Activated naive CD8-positive, alpha-beta T cell treated with anti-CD3 and anti-CD28 coated beads for 36 hours (primary cell): ENCODE results near the gene SULF2. TPM values are rescaled to one million over a fixed set of nuclear protein-coding genes. Genes with fewer than 3 reads are reported as not detected.
A peak's percentile ranks its signal among the peaks of the same experiment; 100 is the strongest.

Experiments used
- DNase-seq: peaks from one replicate; pipeline ENCODE4 v3.0.0; 2021
- H3K27ac Mint-ChIP-seq: one replicate; pipeline ENCODE4 v1.8.0; 2022; ENCODE audit warnings: mild to moderate bottlenecking, moderate library complexity, mixed read lengths
- H3K27me3 Mint-ChIP-seq: one replicate; pipeline ENCODE4 v1.8.0; 2022; ENCODE audit warnings: mild to moderate bottlenecking, mixed read lengths
- H3K36me3 Mint-ChIP-seq: one replicate; pipeline ENCODE4 v1.8.0; 2021; ENCODE audit warnings: mild to moderate bottlenecking, mixed read lengths
- H3K4me1 Mint-ChIP-seq: one replicate; pipeline ENCODE4 v1.8.0; 2021; ENCODE audit warnings: mixed read lengths
- H3K4me3 Mint-ChIP-seq: one replicate; pipeline ENCODE4 v1.8.0; 2022; ENCODE audit warnings: mild to moderate bottlenecking, moderate library complexity, mixed read lengths
- H3K9me3 Mint-ChIP-seq: one replicate; pipeline ENCODE4 v1.8.0; 2022; ENCODE audit warnings: mixed read lengths
- total RNA-seq, 2 experiments: library from RNA; stranded (reverse); gene quantifications; one replicate each; pipeline ENCODE4 v1.2.3, GENCODE V29; 2021

SULF2 gene
- total RNA-seq, 2 experiments from 2014 or later, result 0.76 to 0.88 TPM

DNA sequence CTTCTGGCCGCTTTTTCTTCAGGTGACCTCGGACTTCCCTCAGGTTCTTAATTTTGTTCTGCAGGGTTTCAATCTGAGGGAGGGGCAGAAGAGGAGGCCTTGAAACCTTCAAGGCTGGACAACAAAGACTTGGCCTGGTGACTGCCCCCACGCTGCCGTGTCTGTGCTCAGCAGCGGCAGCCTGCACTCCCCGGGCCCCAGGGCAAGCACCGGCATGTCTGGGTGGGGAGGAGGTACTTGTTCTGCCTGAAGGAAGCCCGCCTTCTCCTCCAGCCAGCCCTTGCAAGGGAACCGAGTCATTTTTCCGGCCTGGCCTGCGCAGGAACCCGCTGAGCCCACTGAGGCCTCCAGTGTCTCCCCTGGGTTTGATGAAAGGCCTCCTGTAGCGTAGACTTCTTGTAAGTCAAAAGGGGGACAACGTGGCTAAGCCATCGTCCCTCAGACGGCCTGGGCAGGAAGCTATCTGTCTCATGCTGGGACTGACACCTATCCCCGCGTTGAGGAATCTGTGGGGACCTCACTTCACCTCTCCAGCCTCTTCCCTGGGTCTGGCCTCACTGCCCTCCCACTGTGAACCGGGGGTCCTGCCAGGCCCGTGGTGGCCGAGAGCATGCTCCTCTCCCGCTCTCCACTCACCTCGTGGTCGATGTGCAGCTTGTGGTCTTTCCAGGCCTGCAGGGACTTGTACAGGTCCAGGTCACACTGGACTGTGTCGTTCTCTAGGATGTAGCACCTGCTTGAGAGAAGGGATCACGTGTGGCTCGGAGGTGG, 119.9 kb downstream of the SULF2 start:
- DNase-seq, result no peak
- H3K36me3 Mint-ChIP-seq, result no peaks in the 10 kb centered on the region
- no peaks in the 10 kb centered on the region for H3K4me1 Mint-ChIP-seq
- no peaks in the 10 kb centered on the region for H3K27me3 Mint-ChIP-seq
- H3K9me3 Mint-ChIP-seq, result no peaks in the 10 kb centered on the region
- H3K4me3 Mint-ChIP-seq, result no peak overlapping the region
- no peak overlapping the region for H3K27ac Mint-ChIP-seq

DNA sequence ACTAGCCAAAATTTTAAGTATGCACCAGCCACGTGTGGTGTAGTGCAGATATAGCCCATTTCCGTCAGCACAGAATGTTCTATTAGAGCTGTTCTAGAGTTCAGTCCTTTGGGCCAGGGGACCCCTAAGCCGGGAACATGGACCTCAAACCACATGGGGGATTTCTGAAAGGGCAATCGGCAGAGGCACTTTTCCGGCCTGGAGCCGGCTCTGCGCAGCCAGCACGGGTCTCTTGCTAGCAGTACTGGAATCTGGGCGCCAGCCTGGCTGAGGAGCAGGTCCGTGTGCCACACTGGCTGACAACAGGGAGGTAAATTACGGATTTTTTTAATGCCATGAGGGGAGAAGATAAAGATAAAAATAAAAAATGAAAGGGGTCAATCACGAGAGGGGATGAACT, 120.5 kb downstream of the SULF2 start:
- DNase-seq, result no peak
- no peak overlapping the region for H3K4me3 Mint-ChIP-seq
- no peaks in the 10 kb centered on the region for H3K4me1 Mint-ChIP-seq
- no peaks in the 10 kb centered on the region for H3K27me3 Mint-ChIP-seq
- H3K27ac Mint-ChIP-seq, result no peak overlapping the region
- no peaks in the 10 kb centered on the region for H3K36me3 Mint-ChIP-seq
- H3K9me3 Mint-ChIP-seq, result no peaks in the 10 kb centered on the region

DNA sequence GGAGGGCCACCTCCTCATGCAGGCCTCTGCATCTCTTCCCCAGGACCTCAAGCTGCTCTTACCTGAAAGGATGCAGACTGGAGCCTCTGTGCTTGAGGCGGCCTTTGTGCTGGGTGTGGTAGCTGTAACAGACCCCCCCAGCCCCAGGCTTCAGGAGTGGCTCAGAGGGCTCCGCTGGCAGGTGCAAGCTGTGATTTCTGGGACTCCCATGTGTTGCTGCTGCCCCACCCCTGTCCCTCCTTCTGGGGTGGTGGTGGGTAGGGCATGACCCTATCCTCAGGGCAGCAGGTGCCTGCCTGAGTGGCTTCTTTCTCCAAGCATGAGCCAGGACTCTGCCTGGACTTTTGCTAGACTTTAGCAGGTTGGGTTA, 121.2 kb downstream of the SULF2 start:
- no peak overlapping the region for H3K4me3 Mint-ChIP-seq
- no peaks in the 10 kb centered on the region for H3K9me3 Mint-ChIP-seq
- H3K36me3 Mint-ChIP-seq, result no peaks in the 10 kb centered on the region
- H3K27me3 Mint-ChIP-seq, result no peaks in the 10 kb centered on the region
- H3K27ac Mint-ChIP-seq, result no peak overlapping the region
- DNase-seq, result no peak
- H3K4me1 Mint-ChIP-seq, result no peaks in the 10 kb centered on the region

DNA sequence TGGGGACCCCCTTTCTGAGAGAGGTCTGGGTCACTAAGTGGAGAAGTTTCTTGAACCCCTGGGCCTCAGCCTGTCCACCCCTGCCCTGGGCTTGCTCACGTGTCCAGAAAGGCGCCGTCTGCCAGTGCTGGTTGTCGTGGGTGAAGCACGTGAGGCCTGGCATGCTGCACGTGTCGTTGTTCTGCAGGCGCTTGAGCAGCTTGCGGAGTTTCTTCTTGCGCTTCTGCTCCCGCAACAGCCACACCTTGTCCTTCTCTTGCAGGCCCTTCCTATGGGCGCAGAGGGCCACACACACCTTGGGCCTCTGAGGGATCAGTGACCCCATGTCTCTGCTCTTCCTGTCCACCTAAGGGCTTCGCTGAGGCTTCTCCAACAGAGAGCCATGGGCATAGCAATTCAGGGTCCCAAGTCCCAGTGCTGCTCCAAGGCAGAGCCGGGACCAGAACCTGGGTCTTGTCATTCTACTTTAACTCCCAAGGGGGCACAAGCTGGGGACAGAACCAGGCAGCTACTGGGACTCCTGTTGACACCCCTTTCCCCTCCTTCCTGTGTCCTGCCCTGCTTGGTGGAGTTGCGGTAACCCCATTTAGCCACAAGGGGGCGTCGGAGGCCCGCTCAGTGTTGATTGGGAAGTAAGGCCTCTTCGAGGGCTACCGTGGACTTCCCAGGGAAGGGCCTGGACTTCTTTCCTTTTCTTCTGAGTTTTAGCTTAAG, 121.8 kb downstream of the SULF2 start:
- Mint-ChIP-seq H3K4me1 (no peaks in the 10 kb centered on the region), H3K27ac (no peak overlapping the region), H3K9me3 (no peaks in the 10 kb centered on the region), H3K36me3 (no peaks in the 10 kb centered on the region), H3K4me3 (no peak overlapping the region), H3K27me3 (no peaks in the 10 kb centered on the region)
- peak; percentile 67 for DNase-seq

- Mint-ChIP-seq H3K27me3 (no peaks in the 10 kb centered on the region), H3K27ac (no peak overlapping the region), H3K4me3 (no peak overlapping the region), H3K9me3 (no peaks in the 10 kb centered on the region), H3K36me3 (peaks cover 2% of the 10 kb centered on the region), H3K4me1 (no peaks in the 10 kb centered on the region)
- DNase-seq, result no peak
Observed at GRCh38 chr20:47662483-47663353, 122.6 kb downstream of the SULF2 start.

DNA sequence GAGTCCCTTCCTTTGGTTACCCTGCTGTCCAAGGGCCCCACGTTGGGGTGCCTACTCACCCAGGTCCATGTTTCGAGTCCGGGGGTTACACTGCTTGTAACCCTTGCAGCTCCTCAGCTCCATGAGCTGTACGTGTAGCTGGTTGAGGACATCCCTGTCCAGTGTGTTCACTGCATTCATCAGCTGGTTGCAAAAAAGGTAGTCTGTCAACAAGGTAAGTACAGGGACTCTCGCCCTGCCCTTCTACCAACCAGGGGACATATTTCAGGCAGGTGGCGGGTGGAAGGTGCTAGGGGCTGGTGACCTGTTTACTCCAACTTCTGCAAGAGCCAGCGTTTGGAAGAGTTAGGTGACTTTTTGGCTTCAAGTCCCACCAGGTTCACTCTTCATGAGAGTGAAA, 123.6 kb downstream of the SULF2 start:
- H3K4me3 Mint-ChIP-seq, result no peak overlapping the region
- no peak overlapping the region for H3K27ac Mint-ChIP-seq
- DNase-seq, result no peak

GRCh38 chr20:47660983-47661700, 124.1 kb downstream of the SULF2 start:
- no peak for DNase-seq
- Mint-ChIP-seq H3K27me3 (no peaks in the 10 kb centered on the region), H3K9me3 (no peaks in the 10 kb centered on the region), H3K4me3 (no peak overlapping the region), H3K36me3 (peaks cover 2% of the 10 kb centered on the region), H3K27ac (peak overlapping the region; percentile 6), H3K4me1 (no peaks in the 10 kb centered on the region)

More for the DNA sequence above, 123.6 kb downstream of the SULF2 start:
- Mint-ChIP-seq H3K4me1 (no peaks in the 10 kb centered on the region), H3K9me3 (no peaks in the 10 kb centered on the region), H3K27me3 (no peaks in the 10 kb centered on the region), H3K36me3 (peaks cover 2% of the 10 kb centered on the region)

- no peaks in the 10 kb centered on the region for H3K27me3 Mint-ChIP-seq
- H3K4me1 Mint-ChIP-seq, result no peaks in the 10 kb centered on the region
- peak overlapping the region; percentile 6 for H3K27ac Mint-ChIP-seq
- H3K36me3 Mint-ChIP-seq, result peaks cover 2% of the 10 kb centered on the region
- no peak overlapping the region for H3K4me3 Mint-ChIP-seq
- DNase-seq, result no peak
- no peaks in the 10 kb centered on the region for H3K9me3 Mint-ChIP-seq
Observed at GRCh38 chr20:47660602-47660905, 124.7 kb downstream of the SULF2 start.

GRCh38 chr20:47659904-47660601, 125.2 kb downstream of the SULF2 start:
- H3K27me3 Mint-ChIP-seq, result no peaks in the 10 kb centered on the region
- H3K9me3 Mint-ChIP-seq, result no peaks in the 10 kb centered on the region
- H3K4me3 Mint-ChIP-seq, result no peak overlapping the region
- peak overlapping the region; percentile 27 for H3K27ac Mint-ChIP-seq
- no peaks in the 10 kb centered on the region for H3K4me1 Mint-ChIP-seq
- no peak for DNase-seq
- peaks cover 2% of the 10 kb centered on the region for H3K36me3 Mint-ChIP-seq

- Mint-ChIP-seq H3K27me3 (no peaks in the 10 kb centered on the region), H3K36me3 (peaks cover 7% of the 10 kb centered on the region), H3K9me3 (no peaks in the 10 kb centered on the region), H3K27ac (peak overlapping the region; percentile 42), H3K4me3 (no peak overlapping the region), H3K4me1 (no peaks in the 10 kb centered on the region)
- DNase-seq, result no peak
Observed at GRCh38 chr20:47656318-47656717, 129.0 kb downstream of the SULF2 start.

DNA sequence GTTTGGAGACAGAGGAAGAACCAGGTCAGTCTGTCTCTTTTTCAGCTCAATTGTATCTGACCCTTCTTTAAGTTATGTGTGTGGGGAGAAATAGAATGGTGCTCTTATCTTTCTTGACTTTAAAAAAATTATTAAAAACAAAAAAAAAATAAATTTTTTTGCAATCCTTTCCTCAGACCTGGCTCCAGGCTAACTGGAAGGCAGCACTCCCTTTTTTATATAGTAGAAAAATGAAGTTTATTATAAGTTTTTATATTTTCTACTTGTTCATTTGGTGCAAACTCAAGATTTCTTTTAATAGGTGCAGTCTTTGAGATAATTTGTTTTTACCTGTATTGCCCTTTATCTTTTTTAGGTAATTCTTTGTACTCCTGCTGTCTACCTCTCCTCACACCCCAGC, 129.6 kb downstream of the SULF2 start:
- no peak for DNase-seq
- H3K36me3 Mint-ChIP-seq, result peaks cover 7% of the 10 kb centered on the region
- no peak overlapping the region for H3K4me3 Mint-ChIP-seq
- no peaks in the 10 kb centered on the region for H3K27me3 Mint-ChIP-seq
- no peaks in the 10 kb centered on the region for H3K4me1 Mint-ChIP-seq
- no peak overlapping the region for H3K27ac Mint-ChIP-seq
- no peaks in the 10 kb centered on the region for H3K9me3 Mint-ChIP-seq

GRCh38 chr20:47654370-47654769, 130.9 kb downstream of the SULF2 start:
- no peaks in the 10 kb centered on the region for H3K9me3 Mint-ChIP-seq
- no peaks in the 10 kb centered on the region for H3K4me1 Mint-ChIP-seq
- peaks cover 12% of the 10 kb centered on the region for H3K36me3 Mint-ChIP-seq
- H3K27ac Mint-ChIP-seq, result no peak overlapping the region
- H3K27me3 Mint-ChIP-seq, result no peaks in the 10 kb centered on the region
- H3K4me3 Mint-ChIP-seq, result no peak overlapping the region
- DNase-seq, result no peak

GRCh38 chr20:47653869-47654268, 131.4 kb downstream of the SULF2 start:
- peaks cover 15% of the 10 kb centered on the region for H3K36me3 Mint-ChIP-seq
- H3K27me3 Mint-ChIP-seq, result no peaks in the 10 kb centered on the region
- H3K4me3 Mint-ChIP-seq, result no peak overlapping the region
- no peaks in the 10 kb centered on the region for H3K4me1 Mint-ChIP-seq
- H3K27ac Mint-ChIP-seq, result no peak overlapping the region
- H3K9me3 Mint-ChIP-seq, result no peaks in the 10 kb centered on the region
- DNase-seq, result no peak

DNA sequence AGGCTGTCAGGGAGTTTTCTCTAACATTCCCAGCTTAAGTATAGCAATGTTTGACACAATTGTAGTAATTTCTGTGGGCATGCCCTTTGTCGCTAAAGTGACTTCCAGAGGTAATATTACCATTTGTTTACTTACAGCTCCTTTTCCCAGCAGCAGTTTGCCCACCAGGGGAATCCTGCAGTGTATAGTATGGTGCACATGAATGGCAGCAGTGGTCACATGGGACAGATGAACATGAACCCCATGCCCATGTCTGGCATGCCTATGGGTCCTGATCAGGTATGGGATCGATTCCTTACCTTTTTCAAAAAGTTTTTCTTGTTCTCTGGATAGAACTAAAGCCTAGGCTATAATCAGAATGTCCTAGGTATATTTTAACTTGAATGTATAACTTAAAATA, 132.5 kb downstream of the SULF2 start:
- H3K27ac Mint-ChIP-seq, result no peak overlapping the region
- H3K4me3 Mint-ChIP-seq, result no peak overlapping the region
- H3K9me3 Mint-ChIP-seq, result no peaks in the 10 kb centered on the region
- peaks cover 13% of the 10 kb centered on the region for H3K36me3 Mint-ChIP-seq
- H3K4me1 Mint-ChIP-seq, result no peaks in the 10 kb centered on the region
- H3K27me3 Mint-ChIP-seq, result no peaks in the 10 kb centered on the region
- no peak for DNase-seq
